Spleen (tissue), 11 donors: Measurements from ENCODE around the gene FN3K. TPM values are rescaled to one million over a fixed set of nuclear protein-coding genes. Genes with fewer than 3 reads are reported as not detected.

Experiments
- DNase-seq: peaks from one replicate; pipeline ENCODE4 v3.0.0-alpha.2; 2020
- H3K27ac ChIP-seq, 8 donors: fragments of 200-600 bp; sonication (generic) in 7 of 8; 1 replicate in 4 of 8; 2 replicates in 4 of 8; pipeline versions ENCODE4 v1.5.0 to v1.8.0; 2016 to 2021; ENCODE audit warnings: inconsistent platforms in 4 of 8, mild to moderate bottlenecking in 4 of 8, moderate library complexity in 1 of 8
- H3K27me3 ChIP-seq, 7 donors: fragments of 200-600 bp; sonication (generic) in 6 of 7; replicated peaks in 1 of 7; 1 replicate in 4 of 7; 2 replicates in 3 of 7; pipeline versions ENCODE4 v1.5.0 to v1.8.0; 2016 to 2021; ENCODE audit warnings: inconsistent platforms in 3 of 7, mild to moderate bottlenecking in 1 of 7
- H3K36me3 ChIP-seq, 6 donors: fragments of 200-600 bp; sonication (generic) in 5 of 6; 1 replicate in 4 of 6; 2 replicates in 2 of 6; pipeline versions ENCODE4 v1.5.0 to v1.8.0; 2016 to 2021; ENCODE audit warnings: inconsistent platforms in 2 of 6
- H3K4me1 ChIP-seq, 6 donors: fragments of 200-600 bp; sonication (generic) in 5 of 6; 1 replicate in 3 of 6; 2 replicates in 3 of 6; pipeline versions ENCODE4 v1.5.0 to v1.8.0; 2016 to 2021; ENCODE audit warnings: inconsistent platforms in 3 of 6
- H3K4me3 ChIP-seq, 8 donors: fragments of 200-600 bp; sonication (generic) in 7 of 8; 1 replicate in 4 of 8; 2 replicates in 4 of 8; pipeline versions ENCODE4 v1.5.0 to v1.8.0; 2016 to 2021; ENCODE audit warnings: inconsistent platforms in 4 of 8, mild to moderate bottlenecking in 4 of 8, moderate library complexity in 2 of 8
- H3K9me3 ChIP-seq, 8 donors: fragments of 200-600 bp; sonication (generic) in 7 of 8; 1 replicate in 4 of 8; 2 replicates in 4 of 8; pipeline versions ENCODE4 v1.5.0 to v1.8.0; 2016 to 2021; ENCODE audit warnings: inconsistent platforms in 4 of 8
- CTCF ChIP-seq, 11 experiments: fragments of 200-600 bp in 7 of 11; fragments of 450-650 bp in 4 of 11; sonication (generic) in 4 of 11; IDR thresholded peaks in 8 of 11; conservative IDR thresholded peaks in 3 of 11; 1 replicate in 7 of 11; 2 replicates in 4 of 11; pipeline versions ENCODE4 v1.4.0 to v1.8.0; 2016 to 2021; ENCODE audit warnings: antibody characterized with exemption in 11 of 11, inconsistent platforms in 4 of 11, mild to moderate bottlenecking in 1 of 11
- POLR2A ChIP-seq, 3 donors: fragments of 450-650 bp; IDR thresholded peaks; one replicate each; pipeline ENCODE4 v1.5.1; 2017; ENCODE audit warnings: antibody characterized with exemption in 3 of 3, mild to moderate bottlenecking in 1 of 3
- POLR2AphosphoS5 ChIP-seq, 3 donors: sonication (generic); formaldehyde crosslinking; IDR thresholded peaks; one replicate each; pipeline ENCODE4 v1.5.1; 2017; ENCODE audit warnings: antibody characterized with exemption in 3 of 3
- WGBS, 5 donors: extraction: QIAGEN DNeasy Blood & Tissue Kit in 3 of 5; methylation state at CpG; one replicate each; pipeline versions ENCODE4 v1.1.5 to v1.1.7; 2013 to 2018; 5-methylcytosine and 5-hydroxymethylcytosine counted together
- intact Hi-C: fragments of 100-400 bp; cut with DNase I; formaldehyde crosslinking; loops from one replicate; pipeline ENCODE4 v1.15.0; 2023; ENCODE audit warnings: low total_unique reads
- polyA plus RNA-seq, 3 donors: library from polyadenylated mRNA; stranded (reverse); fragments of 200-250 nt; gene quantifications; one replicate each; pipeline ENCODE4 v1.2.1, GENCODE V29; 2013
- total RNA-seq, 7 donors: library from RNA; depleted of rRNA in 3 of 7; stranded (reverse); fragments of >200 nt in 3 of 7; fragmentation: NEBNext Ultra II Directional in 4 of 7; extraction: Animal tissue kit (Norgen Biotek cat#: 25700) in 4 of 7; gene quantifications; one replicate each; pipeline versions ENCODE4 v1.1.0 to v1.2.1, GENCODE V29; 2016 to 2021
- donor health status: healthy with polysubstance abuse.
- donor health status: DM: no; HTN: no; CAD: no; lungs with moderate emphysema.
- donor health status: DM: no; HTN: no; CAD: no.
- donor health status: Bipolar disorder and iron deficiency.
- donor health status: healthy.
- donor health status: DM: no; HTN: no; CAD: no.
- donor health status: DM: yes; HTN: yes; CAD: no.

FN3K gene
- total and polyA plus RNA-seq, 10 donors, result 1.4 to 14.1 (median 6.3) TPM

GRCh38 chr17:82696916-82697807 is 38.3 kb upstream of the FN3K start:
- Histone ChIP-seq H3K27ac (no peak overlapping the region), H3K9me3 (peaks cover 0 to 21% (median 13%) of the 10 kb centered on the region in 8 donors)
- 35 to 43% (median 40%) methylated on average over 36 to 48 of the region's 48 CpGs for WGBS, 5 donors

GRCh38 chr17:82697808-82698064 is 37.7 kb upstream of the FN3K start:
- peak overlapping the region; percentile 60 to 92 (median 75) for H3K4me3 ChIP-seq

More at GRCh38 chr17:82696916-82697807, 38.3 kb upstream of the FN3K start:
- Histone ChIP-seq H3K4me1 (peaks cover 10 to 26% (median 22%) of the 10 kb centered on the region in 6 donors), H3K36me3 (no peaks in the 10 kb centered on the region), H3K4me3 (peak overlapping the region; percentile 60 to 92 (median 75)), H3K27me3 (peaks cover 0 to 18% (median 3%) of the 10 kb centered on the region in 7 donors)
- no peak for DNase-seq
- intact Hi-C loops, result no loop called here
- TF ChIP-seq POLR2AphosphoS5 (IDR thresholded peaks at IDR 0.05) (no peak), CTCF (IDR thresholded peaks at IDR 0.05 in 8 of 11, conservative IDR thresholded peaks at IDR 0.05 in 3 of 11) (no peak), POLR2A (IDR thresholded peaks at IDR 0.05) (no peak)

GRCh38 chr17:82698065-82698973 is 37.1 kb upstream of the FN3K start, which contains the start of gene RAB40B:
RAB40B (minus strand) TSS chr17:82698698; CDS start chr17:82698596, 102 bp downstream.
- intact Hi-C loops, result no loop called here
- H3K27ac ChIP-seq, result peak within 1 kb of the TSS in 5 of 8 donors; percentile 70 to 77 (median 72)

More at GRCh38 chr17:82697808-82698064, 37.7 kb upstream of the FN3K start:
- 0 to 1% (median 1%) methylated on average over 12 to 32 of the region's 32 CpGs for WGBS, 5 donors
- no peaks in the 10 kb centered on the region for H3K36me3 ChIP-seq
- peak overlapping the region in 1 of 8 donors; percentile 74 for H3K27ac ChIP-seq
- peaks cover 10 to 26% (median 22%) of the 10 kb centered on the region in 6 donors for H3K4me1 ChIP-seq
- intact Hi-C loops, result no loop called here
- peaks cover 0 to 18% (median 3%) of the 10 kb centered on the region in 7 donors for H3K27me3 ChIP-seq
- DNase-seq, result no peak
- no peak for TF ChIP-seq CTCF (IDR thresholded peaks at IDR 0.05 in 8 of 11, conservative IDR thresholded peaks at IDR 0.05 in 3 of 11)
- no peak for TF ChIP-seq POLR2AphosphoS5 (IDR thresholded peaks at IDR 0.05)
- TF ChIP-seq POLR2A (IDR thresholded peaks at IDR 0.05), result no peak
- peaks cover 0 to 21% (median 13%) of the 10 kb centered on the region in 8 donors for H3K9me3 ChIP-seq

More at GRCh38 chr17:82698065-82698973, 37.1 kb upstream of the FN3K start, which contains the start of gene RAB40B:
- Histone ChIP-seq H3K4me1 (peaks cover 10 to 26% (median 22%) of the 10 kb centered on the region in 6 donors), H3K9me3 (peaks cover 0 to 21% (median 13%) of the 10 kb centered on the region in 8 donors), H3K36me3 (no peaks in the 10 kb centered on the region), H3K27me3 (peaks cover 0 to 18% (median 3%) of the 10 kb centered on the region in 7 donors), H3K4me3 (peak within 1 kb of the TSS; percentile 65 to 92 (median 76))
- TF ChIP-seq CTCF (IDR thresholded peaks at IDR 0.05 in 8 of 11, conservative IDR thresholded peaks at IDR 0.05 in 3 of 11) (peak in 2 of 11 experiments; percentile 24 to 43), POLR2AphosphoS5 (IDR thresholded peaks at IDR 0.05) (peak in 2 of 3 donors; percentile 54 to 59), POLR2A (IDR thresholded peaks at IDR 0.05) (no peak)
- WGBS, 5 donors, result 0 to 1% (median 1%) methylated on average over 28 to 112 of the region's 112 CpGs
- peak; percentile 99 for DNase-seq
